Islet precursor cell (in vitro differentiated cells): ENCODE measurements around the gene GCKR.
A peak's percentile ranks its signal among the peaks of the same experiment; 100 is the strongest.

ENCODE experiments used
- DNase-seq: peaks from one replicate; pipeline ENCODE4 v3.0.0-alpha.2; 2018

Gene GCKR, protein sequence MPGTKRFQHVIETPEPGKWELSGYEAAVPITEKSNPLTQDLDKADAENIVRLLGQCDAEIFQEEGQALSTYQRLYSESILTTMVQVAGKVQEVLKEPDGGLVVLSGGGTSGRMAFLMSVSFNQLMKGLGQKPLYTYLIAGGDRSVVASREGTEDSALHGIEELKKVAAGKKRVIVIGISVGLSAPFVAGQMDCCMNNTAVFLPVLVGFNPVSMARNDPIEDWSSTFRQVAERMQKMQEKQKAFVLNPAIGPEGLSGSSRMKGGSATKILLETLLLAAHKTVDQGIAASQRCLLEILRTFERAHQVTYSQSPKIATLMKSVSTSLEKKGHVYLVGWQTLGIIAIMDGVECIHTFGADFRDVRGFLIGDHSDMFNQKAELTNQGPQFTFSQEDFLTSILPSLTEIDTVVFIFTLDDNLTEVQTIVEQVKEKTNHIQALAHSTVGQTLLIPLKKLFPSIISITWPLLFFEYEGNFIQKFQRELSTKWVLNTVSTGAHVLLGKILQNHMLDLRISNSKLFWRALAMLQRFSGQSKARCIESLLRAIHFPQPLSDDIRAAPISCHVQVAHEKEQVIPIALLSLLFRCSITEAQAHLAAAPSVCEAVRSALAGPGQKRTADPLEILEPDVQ

DNA sequence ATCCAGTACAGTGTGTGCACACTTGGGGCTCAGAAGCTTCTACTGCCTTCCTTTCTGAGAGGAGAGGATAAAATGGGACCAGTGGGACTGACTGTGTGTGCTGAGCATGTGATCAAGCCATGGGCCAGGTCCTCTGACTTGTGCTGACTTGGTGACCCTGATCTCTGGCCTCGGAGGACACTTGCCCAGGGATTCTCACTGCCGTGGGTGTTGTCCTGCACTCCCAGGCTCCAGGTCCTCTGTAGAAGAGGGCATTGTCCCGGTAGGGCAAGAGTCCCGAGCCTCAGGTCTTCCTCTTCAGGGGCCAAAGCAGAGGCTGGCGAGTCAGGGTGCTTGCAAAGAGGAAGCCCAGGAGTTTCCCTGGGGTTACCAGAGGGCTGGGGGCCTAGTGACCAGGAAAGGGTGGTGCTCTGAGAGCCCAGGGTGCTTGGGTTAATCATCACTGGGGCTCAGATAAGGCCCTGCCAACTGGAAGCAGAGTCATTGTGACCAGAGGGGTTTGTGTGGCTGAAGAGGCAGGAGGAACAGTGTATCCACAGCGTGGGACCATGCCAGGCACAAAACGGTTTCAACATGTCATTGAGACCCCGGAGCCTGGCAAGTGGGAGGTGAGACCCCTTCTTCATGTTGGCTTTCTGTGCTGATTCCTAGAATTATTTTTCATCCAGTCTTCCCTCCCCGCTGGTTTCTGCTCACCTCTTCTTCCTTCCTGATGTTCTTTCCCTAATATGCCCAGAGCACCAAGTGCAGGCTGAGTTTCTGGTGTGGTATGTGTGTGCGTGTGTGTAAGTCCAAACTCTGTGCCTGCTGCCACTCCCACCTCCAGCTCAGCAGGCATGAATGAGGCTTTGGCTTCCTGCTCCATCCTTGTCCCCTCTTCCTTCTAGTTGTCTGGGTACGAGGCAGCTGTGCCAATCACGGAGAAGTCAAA lies at the start of gene GCKR:
Gene GCKR (plus strand): TSS at position 483 of the 931 bp plus-strand sequence. CDS start 66 bp downstream, at position 549.
- no peak for DNase-seq

DNA sequence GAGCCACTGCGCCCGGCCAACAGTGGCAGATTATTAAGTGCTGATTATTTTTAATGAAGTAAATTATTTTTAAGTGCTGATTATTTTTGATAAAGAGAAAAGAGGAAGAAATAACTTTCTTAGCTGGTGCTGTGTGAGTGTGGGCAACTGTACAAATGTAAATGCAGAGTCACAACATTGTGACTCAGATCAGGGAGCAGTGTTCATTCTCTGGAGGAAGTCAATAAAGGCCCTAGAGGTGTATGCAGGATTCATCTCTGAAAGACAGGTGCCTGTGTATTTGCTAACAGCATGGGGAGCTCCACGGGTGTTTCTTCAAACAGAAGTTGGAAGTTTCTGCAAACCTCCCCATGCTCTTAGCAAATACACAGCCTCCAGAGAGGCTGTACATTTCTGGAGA lies 48.3 kb upstream of the GCKR start:
- no peak for DNase-seq

GRCh38 chr2:27451095-27451494 lies 45.5 kb upstream of the GCKR start:
- no peak for DNase-seq

DNA sequence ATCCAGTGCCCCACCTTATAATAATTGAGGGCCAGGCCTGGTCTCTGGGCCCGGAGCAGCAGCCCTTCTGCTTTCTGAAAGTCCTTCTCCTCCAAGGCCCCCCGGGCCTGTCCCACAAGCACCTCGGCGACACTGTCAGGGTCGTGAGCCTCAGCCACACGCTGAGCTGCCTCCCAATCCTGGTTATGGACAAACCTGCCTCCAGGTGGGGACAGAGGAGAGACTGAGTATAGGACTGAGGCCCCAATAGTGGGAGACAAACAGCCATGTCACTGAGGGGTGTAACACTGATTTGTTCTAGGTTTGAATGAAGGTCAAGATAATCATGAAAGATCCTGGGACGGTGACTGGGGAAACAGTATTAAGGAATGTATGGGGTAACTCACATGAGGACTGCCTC lies 42.7 kb upstream of the GCKR start:
- no peak for DNase-seq

- no peak for DNase-seq
Measured at GRCh38 chr2:27461118-27461517, 35.5 kb upstream of the GCKR start.

DNA sequence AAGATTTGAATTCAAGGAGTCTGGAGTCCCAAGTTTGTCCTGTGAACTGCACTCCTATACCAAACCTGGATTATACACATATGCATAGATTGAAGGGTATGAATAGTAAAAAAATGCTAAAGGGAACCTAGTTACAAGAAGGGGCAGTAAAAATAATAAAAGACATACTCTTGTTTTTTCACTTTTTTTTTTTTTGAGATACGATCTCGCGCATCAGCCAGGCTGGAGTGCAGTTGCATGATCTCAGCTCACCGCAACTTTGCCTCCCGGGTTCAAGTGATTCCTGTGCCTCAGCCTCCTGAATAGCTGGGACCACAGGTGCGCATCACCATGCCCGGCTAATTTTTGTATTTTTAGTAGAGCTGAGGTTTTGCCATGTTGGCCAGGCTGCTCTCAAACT lies 32.2 kb upstream of the GCKR start:
- no peak for DNase-seq

DNA sequence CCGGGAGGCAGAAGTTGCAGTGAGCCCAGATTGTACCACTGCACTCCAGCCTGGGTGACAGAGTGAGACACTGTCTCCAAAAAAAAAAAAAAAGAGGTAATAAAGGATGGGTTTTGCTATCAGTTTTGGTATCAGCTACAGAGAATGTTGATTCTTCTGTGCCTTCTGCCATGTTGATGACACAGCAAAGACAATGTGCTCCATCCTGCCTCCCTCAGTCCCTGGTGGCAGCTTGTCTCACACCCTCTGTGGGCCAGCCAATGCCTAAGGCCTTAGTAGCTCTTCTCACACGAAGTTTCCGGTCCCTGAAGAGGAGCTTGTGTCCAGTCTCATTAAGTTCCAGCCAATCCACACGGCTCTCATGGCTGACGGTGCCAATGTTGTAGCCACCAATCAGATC lies 24.7 kb upstream of the GCKR start:
- no peak for DNase-seq

DNA sequence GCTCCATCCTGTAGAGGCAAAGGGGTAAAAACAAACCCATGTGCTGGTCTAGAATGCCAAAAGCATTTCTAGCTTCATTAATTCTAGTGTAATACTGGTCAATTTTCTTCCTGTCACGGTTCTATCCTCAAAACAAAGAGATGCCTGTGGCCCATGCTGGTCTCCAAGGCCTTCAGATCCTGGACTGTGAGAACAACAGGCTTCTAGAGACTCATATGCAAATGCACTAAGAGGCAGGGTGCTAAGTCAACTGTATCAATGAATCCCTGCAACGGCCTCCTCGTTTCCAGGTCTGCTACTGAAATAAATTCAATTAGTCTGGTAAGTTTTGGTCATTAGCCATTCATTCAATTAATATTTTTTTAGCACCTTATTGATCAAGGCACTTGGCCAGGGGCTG lies 11.1 kb upstream of the GCKR start:
- DNase-seq: no peak

- DNase-seq: peak; percentile 58
Measured at GRCh38 chr2:27489118-27489497, 7.5 kb upstream of the GCKR start.

DNA sequence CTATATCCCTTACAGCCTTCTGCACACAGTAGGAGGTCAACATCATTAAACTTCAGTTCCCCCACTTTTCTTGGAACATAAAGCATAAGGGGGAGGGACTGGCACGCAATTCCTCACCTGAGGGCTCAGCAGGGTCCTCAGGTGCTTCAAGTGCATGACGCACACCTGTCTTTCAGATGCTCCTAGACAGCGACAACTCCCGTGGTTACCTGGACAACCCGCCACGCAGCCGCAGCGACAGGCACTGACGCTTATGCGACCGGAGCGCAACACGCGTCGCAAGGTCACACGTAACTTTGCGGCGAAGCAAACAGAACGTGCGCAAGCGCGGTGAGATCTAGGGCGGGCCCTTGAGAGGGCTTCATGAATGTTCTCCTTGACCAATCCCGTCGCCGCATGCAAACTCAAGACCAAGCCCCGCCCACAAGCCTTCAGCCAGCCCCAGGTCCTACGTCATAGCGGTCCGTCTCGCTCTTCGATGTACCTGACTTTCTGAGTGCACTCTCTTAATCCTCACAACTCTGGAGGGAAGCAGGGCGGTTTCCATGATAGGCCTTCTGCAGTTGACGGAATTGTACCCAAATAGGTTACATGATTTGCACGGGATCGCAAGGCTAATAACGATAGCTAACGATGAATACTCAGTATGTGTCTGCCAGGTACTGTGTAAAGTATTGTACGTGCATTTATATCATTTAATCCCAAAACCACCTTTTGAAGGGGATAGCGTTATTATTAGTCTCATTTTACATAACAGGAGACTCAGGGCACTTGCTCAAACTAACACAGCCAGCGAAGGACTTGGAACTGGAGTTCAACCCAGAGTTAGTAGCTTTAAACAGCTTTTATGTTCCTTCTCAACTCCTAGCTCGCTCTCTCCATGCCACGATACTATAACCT lies 6.9 kb upstream of the GCKR start, which contains the start of gene IFT172:
Gene IFT172 (minus strand): TSS at position 246 of the 900 bp plus-strand sequence. CDS start 90 bp downstream, at position 156.
- DNase-seq: peak; percentile 99

GRCh38 chr2:27492557-27492956 lies 4.1 kb upstream of the GCKR start:
- DNase-seq: no peak

GRCh38 chr2:27493948-27494283 lies 2.7 kb upstream of the GCKR start:
- no peak for DNase-seq

DNA sequence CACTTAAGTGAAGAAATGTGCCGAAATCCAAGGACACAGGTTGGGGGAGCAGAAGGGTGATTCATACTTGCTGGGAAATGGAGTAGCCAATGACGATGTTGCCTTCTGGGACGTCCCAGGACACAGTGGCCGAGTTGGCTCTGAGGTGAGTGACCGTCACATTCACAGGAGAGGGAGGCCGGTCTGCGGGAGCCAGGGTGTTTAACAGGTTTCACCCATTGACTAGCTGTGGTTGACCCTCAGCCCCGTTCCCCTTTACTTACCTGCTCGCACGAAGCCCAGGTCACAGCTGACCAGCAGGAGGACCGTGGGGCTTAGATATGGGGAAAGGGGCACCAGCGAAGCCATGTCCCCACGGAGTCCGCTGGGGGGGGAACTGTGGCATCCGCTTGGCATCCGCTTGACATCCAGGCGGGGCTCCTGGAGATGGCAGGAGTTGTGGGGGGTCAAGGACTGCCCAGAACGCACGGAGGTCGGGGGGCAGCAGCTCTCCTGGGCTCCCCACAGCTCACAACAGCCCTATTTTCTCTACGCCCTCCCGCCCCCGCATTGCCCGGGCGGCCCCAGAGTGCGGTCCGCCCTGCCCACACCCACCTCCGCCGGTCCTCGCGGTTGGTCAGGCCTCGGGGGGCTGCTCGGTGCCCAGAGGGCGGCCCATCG lies 2.2 kb upstream of the GCKR start:
- peak; percentile 61 for DNase-seq

DNA sequence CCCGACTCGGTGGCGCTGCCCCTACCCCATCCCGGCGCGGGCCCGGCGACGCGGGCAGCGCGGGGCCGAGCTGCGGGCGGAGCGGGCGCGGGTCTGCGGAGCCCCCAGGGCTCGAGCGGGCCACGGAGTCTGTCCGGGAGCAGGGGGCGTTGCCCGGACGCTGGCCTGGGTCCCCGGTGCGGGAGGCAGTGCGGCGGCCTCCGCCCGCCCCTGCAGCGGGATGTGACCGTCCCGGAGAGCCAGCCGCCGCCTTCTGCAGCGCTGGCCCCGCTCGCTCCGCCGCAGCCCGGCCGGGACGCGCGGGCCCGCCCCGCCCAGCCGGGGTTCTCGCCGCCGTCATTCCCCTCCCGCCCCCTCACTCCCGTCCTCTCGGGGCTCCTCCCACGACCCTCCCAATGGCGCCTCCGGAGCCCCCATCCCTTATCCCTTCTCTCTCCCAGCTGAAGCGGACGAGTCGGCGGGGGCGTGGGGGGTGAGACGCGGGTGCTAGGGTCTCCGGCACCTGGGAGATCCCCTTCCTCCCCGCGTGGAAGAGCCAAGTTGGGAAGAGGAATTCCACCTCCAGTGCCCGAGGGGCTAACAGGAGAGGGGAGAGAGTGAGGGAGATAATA lies 1.6 kb upstream of the GCKR start, which contains the start of gene FNDC4:
Gene FNDC4 (minus strand): TSS at position 257 of the 611 bp plus-strand sequence. CDS start 521 bp downstream, outside the sequence.
- DNase-seq: peak; percentile 73

DNA sequence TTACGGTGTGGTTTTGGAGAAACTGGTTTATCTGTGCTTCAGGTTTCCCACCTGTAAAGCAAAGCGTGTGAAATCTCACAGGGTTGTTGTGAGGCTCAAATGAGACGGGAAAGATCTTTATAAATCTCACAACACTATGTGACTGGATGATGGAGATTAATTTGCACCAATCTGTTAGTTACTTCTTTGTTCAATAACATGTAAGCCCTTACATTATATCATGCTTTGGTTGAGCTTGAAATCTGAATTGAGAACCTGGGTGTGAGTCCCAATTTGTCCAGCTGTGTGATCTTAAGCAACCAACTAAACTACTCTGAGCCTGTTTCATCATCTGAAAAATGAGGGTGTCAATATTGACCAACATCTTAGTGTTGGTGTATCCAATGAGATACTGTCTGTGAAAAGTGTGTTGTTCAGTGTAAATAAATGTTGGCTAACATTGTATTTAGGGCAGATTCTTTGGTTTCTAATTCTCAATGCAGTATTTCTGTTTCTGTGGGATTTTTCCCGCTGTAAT lies 741 bp upstream of the GCKR start:
- no peak for DNase-seq

GRCh38 chr2:27497288-27497627 lies 619 bp downstream of the GCKR start:
- no peak for DNase-seq

GRCh38 chr2:27498975-27499374 lies 2.3 kb downstream of the GCKR start:
- no peak for DNase-seq

GRCh38 chr2:27501042-27501441 lies 4.4 kb downstream of the GCKR start:
- DNase-seq: no peak

- DNase-seq: no peak
Measured at GRCh38 chr2:27502142-27502541, 5.5 kb downstream of the GCKR start.

DNA sequence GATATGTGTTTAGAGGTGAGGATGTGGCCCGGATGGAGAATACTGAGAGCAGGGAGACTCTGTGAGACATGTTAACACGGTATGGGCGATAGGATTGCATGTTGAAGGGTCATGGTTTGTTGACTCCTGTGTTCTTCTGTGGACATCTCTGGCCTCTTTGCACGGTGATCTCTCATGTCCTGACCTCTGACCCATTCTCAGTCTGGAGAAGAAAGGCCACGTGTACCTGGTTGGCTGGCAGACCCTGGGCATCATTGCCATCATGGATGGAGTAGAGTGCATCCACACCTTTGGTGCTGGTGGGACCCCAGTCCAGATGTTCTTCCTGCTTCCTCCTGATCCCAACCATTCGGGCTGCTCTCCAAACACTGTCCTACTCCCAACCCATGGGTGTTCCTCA lies 9.9 kb downstream of the GCKR start:
- DNase-seq: no peak

DNA sequence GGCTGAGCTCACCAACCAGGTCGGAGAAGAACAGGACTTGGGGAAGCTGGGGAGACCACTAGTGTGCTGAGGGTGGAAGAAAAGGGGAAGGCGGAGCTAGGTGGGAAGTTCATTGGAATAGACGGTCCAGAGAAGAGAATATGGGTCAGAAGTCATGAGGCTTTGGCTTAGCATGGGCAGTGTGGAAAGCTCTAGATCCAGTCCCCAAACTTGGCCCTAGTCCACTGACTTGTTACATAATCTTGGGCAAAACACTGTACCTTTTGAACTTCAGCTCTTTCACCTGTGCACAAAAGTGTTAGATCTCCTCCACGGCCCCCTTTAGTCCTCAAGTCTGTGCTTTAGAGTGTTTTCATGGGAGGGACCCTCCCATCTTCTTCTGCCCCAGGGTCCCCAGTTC lies 10.7 kb downstream of the GCKR start:
- DNase-seq: peak; percentile 15
